T-helper 2 cell (primary cell): Measurements from ENCODE around the gene RERE.

ENCODE experiments used
- DNase-seq, 5 experiments: peaks; one replicate each; pipeline versions ENCODE4 v3.0.0 to v3.0.0-alpha.2; 2012 to 2022

RERE gene

DNA sequence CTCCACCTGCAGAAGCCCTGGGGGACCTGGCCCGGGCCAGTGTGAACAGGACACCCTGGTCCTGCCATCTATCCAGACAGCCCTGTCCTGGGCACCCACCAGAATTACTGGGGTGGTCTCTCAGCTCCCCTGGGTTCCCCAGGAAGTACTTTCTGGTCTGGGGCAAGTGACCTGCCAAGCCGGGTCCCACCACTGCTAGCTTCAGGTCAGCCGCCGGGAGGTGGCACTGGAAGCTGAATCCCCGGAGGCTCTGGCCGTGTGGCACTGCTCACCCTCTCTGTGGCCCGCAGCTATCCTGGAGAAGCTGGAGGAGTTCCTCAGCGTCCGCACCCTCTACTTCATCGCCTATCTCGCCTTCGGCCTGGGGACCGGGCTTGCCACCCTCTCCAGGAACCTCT lies 478.2 kb downstream of the RERE start:
- DNase-seq: no peak

DNA sequence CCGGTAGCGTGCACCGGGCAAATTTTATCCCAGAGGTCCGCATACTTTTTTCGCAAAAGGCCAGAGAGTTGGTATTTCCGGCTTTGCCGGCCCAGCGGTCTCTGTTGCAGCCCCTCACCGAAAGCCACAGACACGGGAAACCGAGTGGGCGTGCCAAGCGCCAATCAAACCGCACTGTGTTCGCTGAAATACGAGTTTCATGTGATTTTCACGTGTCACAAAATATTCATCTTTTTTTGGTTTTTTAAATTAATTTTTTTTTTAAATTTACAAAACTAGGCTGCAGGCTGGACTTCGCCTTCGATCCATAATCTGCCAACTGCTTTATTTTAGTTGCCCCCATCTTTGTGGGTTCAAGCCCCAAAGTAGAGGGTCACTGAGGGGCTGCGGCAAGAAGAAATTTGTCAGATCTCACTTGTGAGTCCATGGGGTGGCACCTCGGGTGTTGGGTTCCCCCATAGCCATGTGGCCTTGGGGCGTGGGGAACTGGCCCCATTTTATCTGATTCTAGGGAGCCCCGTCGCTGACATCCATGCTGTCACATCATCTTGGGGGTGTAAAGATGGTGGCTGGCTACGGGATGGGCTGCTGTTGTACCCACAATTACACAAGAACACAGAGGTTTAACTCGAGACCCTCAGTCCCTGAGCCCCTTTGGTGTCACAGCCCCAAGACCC lies 478.8 kb downstream of the RERE start:
- no peak for DNase-seq

DNA sequence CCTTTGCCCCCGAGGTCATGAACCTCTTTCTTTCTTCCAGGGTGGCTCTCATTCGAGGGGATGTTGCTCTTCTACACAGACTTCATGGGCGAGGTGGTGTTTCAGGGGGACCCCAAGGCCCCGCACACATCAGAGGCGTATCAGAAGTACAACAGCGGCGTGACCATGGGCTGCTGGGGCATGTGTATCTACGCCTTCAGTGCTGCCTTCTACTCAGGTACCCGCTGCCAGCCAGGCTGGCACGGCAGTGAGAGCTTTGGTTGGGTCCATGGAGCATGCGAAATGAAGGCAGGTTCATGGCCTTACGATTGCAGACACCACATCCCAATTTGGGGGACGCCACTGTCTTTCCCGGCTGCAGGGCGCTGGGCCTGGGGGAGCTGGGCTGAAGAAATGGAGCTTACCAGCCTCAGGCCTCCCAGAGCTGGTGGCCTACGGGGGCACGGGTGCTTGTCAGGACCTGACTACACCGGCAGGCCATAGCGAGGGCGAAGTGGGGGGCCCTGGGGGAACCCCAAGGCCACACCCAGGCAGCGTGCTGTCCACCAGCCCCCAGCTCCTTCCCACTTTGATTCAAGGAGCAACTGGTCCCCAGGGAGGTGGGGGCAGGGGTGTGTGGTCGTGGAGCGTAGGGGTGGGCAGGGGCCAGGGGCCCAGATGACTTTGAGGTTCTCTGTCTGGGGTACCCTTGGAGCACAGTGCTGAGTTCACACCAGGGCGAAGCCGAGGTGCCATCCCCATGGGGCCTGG lies 479.5 kb downstream of the RERE start:
- no peak for DNase-seq

DNA sequence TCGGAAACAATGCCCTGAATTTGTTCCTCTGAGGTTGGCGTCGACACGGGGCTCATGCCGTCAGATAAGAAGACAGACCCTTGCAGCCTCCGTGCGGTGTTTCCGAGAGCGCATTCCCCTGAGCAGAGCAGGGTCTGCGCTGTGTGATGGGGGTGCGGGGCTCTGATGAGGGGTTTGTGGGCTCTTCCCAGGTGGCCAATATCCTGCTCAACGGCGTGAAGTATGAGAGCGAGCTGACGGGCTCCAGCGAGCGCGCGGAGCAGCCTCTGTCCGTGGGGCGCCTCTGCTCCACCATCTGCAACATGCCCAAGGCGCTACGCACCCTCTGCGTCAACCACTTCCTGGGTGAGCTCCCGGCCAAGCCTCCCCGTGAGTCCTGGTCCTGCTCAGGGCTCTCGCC lies 482.2 kb downstream of the RERE start:
- no peak for DNase-seq

DNA sequence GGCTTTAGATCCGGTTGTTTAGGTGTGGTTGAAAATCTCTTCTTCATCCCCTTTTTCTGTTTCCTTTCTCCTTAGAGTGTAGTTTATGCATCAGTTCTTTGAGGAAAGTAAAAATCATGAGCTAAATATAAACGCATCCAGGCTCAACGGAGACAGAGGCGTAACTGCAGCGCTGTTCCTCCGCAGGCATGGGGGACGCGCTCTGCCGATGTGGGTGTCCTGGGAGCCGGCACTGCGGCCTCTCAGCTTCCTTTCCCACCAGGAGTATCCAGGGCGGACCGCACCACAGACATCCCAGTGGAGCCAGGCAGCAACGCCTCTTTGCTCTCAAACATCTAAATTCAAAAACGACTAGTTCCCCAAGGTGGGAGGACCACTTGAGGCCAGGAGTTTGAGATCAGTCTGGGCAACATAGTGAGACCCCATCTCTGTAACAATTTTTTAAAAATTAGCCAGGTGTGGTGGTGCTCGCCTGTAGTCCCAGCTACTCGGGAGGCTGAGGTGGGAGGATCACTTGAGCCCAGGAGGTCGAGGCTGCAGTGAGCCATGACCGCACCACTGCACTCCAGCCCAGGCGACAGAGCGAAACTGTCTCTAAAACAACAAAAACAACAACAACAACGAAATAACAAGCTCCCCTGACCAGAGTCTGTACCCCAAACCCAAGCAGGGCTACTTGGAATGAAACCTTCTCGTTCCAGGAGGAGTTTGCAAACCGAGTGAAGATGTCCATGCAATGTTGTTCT lies 483.2 kb downstream of the RERE start:
- no peak for DNase-seq

DNA sequence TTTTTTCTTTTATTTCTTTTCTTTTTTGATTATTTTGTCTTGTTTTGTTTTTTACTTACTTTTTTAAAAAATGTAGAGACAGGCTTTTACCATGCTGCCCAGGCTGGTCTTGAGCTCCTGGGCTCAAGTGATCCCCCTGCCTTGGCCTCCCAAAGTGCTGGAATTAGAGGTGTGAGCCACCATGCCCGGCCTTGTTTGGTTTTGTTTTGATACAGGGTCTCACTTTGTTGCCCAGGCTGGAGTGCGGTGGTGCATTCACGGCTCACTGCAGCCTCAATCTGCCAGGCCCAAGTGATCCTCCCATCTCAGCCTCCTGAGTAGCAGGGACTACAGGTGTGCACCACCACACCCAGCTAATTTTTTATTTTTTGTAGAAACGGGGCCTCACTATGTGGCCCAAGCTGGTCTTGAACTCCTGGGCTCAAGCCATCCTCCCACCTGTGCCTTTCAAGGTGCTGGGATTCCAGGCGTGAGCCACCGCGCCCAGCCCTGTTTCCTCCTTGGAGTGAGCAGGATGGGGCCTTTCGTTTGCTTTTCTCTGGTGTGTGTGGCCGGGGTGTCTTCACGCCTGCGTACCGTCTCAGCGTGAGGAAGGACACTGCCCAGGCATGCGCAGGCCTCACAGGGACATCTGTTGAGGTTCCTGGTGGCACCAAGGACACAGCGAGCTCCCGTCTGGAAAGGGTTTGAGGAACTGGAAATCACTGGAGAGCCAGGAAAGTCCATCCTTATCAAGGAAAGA lies 484.0 kb downstream of the RERE start:
- no peak for DNase-seq

DNA sequence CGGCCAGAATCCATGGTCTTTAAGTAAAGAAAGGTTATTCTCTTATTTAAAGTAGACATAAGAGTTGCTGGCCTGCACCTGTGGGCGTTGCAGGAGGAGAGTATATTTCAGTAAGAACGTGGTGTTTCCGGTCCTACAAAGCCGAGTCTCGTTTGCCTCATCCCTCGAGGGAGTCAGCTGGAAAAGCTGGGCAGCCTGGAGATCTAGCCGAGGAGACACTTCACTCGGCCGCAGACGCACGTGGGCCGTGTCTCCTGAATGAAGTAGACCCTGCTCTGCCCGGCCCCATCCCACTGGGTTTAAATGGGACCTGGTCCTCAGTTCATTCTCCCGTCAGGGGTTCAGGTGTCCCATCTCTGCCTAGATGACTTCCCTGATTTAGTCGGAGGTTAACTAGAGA lies 484.6 kb downstream of the RERE start:
- no peak for DNase-seq

DNA sequence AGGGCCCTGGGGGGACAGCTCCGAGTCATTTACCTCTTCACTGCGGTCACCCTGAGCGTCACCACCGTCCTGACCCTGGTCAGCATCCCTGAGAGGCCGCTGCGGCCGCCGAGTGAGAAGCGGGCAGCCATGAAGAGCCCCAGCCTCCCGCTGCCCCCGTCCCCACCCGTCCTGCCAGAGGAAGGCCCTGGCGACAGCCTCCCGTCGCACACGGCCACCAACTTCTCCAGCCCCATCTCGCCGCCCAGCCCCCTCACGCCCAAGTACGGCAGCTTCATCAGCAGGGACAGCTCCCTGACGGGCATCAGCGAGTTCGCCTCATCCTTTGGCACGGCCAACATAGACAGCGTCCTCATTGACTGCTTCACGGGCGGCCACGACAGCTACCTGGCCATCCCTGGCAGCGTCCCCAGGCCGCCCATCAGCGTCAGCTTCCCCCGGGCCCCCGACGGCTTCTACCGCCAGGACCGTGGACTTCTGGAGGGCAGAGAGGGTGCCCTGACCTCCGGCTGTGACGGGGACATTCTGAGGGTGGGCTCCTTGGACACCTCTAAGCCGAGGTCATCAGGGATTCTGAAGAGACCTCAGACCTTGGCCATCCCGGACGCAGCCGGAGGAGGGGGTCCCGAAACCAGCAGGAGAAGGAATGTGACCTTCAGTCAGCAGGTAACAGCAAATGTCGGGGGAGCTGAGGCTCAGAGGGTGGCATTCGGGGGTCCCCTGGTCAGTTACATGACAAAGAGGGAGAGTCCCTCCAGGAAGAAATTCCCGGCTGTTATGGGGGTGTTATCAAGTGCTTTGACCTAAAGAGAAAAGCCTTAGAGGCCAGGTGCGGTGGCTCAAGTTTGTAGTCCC lies 486.9 kb downstream of the RERE start:
- no peak for DNase-seq

DNA sequence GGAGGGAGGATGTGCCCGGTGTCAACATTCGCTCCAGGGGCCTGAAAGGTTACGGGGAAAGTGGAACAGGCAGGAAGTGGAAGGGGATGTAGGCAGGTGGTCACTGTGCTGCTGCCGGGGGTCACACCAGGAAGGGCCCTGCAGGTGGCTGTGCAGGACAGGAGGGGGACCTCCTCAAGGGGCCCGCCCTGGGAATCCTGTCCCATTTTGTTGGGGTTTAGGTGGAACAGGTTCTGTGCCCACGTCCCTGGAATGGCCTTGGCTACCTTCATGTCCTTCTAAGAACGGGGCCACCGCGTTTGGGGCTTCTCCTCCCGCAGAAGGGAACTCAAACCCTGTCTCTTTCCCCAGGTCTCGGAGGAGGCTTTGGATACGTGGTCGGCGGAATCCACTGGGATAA lies 487.6 kb downstream of the RERE start:
- DNase-seq: no peak

DNA sequence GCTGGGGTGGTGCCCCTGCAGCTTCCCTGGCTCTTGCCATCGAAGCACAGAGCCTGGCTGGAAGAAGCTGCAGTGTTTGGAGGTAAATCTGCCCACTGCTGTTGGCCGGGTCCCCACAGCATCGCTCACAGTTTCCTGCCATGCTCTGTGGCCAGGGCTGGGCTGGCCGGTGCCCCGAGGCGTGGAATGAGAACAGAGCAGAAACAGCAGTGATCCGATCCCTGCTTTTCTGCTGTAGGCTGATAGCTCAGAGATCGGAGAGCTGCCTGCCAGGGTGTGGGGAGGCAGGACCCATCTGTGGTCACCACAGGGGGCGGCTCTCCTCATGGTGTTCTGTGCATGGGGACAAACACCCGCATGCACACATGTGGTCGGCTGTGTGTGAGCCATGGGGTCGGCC lies 488.0 kb downstream of the RERE start:
- no peak for DNase-seq

DNA sequence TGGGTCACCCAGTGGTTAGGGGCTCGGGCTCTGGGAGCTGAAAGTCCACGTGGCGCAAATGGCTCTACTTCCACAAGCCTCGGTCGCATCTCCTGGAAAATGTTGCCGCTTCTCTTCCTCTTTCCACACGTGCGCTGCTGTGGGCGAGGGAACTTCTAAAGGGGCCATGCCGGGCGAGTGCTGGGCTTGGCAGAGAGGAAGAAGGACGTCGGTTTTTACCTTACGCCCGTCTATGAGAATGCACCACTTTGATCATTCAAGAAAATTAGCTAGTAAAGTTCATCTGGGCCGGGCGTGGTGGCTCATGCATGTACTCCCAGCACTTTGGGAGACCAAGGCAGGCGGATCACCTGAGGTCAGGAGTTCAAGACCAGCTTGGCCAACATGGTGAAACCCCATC lies 489.2 kb downstream of the RERE start:
- no peak for DNase-seq

DNA sequence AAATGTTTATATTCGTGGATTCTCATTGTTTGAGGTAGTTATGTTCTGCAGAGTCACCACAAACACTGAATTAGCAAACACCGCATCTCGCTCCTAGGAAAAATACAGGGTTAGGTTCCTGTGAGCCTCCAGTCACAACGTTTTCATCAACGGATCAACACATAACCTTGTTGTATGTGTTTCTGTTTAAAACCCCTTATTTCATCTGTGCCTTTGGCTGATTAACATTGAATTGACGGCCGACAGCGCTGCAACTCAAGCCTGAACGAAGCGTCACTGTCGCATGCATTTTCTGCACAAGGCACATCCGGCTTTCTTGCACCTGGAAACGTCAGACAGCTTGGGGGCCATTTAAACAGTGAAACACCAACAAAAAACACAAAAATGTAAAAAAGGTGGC lies 491.2 kb downstream of the RERE start:
- no peak for DNase-seq

DNA sequence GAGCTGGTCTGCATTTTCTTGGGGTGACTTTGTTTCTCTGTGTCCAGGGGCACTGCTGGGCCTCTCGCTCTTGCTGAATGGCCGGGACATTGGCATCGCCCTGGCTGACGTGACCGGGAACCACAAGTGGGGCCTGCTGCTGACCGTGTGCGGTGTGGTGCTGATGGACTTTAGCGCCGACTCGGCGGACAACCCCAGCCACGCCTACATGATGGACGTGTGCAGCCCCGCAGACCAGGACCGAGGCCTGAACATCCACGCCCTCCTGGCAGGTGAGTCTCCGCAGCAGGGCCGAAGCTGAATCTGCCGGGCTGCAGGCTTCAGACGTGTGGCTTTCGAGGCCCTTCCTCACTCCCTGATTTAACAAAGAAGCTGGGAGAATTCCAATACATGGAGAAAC lies 491.7 kb downstream of the RERE start:
- no peak for DNase-seq

DNA sequence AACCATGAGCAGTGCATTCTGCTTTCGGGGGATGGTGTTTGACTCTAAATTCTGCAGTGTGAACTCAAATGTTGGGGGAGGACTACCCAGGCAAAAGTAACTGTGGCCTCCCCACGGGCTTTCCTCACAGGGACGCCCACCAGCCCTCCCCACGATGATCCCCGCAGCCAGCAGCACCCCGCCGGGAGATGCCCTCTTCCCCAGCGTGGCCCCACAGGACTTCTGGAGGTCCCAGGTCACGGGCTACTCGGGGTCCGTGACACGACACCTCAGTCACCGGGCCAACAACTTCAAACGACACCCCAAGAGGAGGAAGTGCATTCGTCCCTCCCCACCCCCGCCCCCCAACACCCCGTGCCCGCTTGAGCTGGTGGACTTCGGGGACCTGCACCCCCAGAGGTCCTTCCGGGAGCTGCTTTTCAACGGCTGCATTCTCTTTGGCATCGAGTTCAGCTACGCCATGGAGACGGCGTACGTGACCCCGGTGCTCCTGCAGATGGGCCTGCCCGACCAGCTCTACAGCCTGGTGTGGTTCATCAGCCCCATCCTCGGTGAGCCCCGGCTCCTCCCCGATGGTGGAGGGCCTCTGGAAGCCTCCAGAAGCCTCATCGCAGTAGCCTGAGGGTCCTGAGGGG lies 493.1 kb downstream of the RERE start:
- no peak for DNase-seq

DNA sequence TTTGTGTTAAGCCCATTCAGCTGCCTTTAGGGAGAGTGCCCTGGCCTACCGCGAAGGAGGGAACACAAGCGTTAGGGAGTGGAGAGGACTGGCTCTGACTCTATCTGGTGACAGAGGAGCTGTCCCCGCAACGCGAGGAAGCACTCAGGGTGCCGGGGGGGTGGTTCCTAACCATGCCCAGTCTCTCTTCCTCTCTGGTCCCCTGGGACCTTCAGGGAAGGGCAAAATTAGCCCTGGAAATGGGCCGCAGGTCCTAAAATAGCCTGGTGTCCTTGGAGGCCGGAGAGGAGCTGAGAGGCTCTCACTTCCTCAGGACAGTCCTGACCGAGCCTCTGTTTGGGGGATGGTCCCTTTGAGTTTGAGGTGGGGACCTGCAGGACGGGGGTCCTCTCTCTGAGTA lies 493.7 kb downstream of the RERE start:
- DNase-seq: no peak

DNA sequence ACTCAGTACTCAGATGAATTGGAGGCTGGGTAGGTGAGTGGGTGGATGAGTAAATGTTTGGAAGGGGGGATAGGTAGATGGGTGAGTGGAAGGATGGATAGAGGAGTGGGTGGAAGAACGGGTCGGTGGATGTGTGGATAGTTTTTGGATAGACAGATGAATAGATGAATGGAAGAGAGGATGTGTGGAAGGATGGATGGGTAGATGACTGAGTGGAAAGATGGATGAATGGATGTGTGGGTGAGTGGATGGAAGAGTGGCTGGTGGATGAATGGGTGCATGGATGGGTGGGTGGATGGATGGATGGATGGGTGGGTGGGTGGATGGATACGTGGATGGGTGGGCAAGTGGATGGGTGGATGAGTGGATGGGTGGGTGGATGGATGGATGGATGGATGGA lies 495.8 kb downstream of the RERE start:
- no peak for DNase-seq

DNA sequence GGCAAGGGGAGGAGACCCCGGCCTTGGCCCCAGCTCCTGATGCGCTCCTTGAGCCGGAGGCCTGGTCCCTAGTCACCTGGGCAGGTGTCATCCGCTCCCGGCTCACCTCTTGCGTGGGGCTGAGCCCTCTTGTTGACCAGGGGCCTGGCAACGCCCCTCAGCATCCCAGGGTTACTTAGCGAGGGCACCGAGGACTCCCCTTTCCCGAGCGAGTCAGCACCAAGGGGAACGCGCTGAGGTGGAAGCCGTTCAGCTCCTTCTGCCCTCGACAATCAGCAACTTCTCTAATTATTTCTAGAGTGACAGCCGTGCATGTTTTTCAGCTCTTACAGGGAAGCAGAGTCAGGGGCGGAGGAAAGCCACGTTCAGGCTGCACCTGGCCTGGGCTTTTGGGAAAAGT lies 499.0 kb downstream of the RERE start:
- DNase-seq: no peak

DNA sequence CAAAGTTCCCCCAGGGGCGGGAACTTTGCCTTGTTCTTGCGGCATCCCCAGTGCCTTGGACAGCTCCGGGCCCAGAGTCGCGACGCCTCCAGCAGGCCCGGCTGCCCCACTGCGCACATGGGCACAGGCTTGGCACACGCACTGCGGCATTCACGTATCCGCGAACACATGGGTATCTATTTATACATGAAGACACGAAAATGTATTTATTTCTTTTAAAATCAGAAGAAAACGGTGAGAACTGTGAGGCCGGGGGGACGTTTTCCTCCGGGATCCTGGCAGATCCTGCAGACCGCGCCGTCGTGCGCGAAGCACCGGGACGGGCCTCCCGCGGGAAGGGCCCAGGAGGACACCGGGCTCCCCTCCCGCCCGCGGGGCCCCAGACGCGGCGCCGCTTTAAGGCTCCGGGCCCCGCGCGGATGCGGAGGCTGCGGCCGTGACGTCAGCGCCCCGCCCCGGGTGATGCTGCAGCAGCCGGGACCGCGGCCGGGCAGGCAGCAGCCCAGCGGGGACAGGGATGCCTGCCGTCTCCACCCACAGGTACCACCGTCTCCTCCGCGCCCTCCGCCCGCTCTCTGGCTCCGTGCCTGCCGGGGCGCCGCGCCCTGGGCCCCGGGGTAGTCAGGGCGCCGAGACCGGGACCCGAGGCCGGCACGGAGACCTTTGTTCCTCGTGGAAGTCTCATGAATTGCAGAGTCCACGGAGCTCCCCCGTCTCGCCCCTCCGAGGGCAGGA lies 499.6 kb downstream of the RERE start, which contains the start of gene SLC45A1:
SLC45A1 (plus strand) TSS at position 468 of the 735 bp plus-strand sequence. CDS start 6,216 bp downstream, outside the sequence.
- DNase-seq: peak; percentile 62 to 87 (median 72)

DNA sequence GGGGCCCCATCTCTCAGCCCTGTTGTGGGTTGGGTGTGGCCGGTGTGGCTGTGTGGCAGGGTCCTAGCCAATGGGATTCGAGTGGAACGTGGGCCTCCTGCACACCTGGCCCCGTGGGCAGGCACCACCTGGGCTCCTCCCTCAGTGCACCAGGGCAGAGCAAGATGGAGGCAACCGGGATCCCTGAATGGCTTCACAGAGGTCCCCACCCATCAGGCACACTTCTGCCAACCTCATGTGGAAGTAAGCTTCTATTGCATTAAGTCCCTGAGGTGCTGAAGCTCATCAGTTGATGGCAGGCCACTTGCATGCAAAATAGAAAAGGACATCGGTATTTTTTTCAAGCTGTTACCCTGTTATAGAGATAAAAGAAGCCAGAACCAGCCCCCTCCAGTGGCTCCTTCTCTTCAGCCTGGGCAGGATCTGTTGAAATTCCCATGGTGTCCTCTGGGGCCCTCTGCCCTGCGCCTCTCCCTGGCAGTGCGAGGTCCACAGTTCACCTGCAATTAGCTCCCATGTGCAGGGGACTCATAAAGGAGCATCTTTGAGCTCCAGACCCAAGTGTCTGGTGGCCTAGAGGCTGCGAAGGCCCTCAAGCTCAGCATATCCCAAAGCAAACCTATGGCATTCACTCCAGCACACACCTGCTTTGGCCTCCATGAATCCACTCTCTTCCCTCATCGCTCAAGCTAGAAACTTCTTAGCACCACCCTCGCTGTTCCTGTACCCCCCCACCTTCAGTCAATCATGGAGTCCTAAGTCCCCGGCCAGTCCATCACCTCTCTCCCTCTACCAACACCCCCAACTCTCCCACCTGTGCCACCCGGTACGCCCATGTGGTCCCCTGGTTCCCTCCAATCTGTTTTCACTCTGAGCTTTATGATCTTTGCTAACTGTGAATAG lies 501.6 kb downstream of the RERE start:
- DNase-seq: no peak
